Stimulated activated CD8-positive, alpha-beta memory T cell treated with anti-CD3 and anti-CD28 coated beads, Interleukin-15, amount 100 ng/mL, for 1 hour (primary cell): ENCODE measurements around the gene GOLGA6A.

Experiments
- DNase-seq: peaks from one replicate; pipeline ENCODE4 v3.0.0-alpha.2; 2020; ENCODE audit warnings: low read depth

GOLGA6A gene

GRCh38 chr15:74036271-74037170 is 45.8 kb downstream of the GOLGA6A start:
- no peak for DNase-seq

DNA sequence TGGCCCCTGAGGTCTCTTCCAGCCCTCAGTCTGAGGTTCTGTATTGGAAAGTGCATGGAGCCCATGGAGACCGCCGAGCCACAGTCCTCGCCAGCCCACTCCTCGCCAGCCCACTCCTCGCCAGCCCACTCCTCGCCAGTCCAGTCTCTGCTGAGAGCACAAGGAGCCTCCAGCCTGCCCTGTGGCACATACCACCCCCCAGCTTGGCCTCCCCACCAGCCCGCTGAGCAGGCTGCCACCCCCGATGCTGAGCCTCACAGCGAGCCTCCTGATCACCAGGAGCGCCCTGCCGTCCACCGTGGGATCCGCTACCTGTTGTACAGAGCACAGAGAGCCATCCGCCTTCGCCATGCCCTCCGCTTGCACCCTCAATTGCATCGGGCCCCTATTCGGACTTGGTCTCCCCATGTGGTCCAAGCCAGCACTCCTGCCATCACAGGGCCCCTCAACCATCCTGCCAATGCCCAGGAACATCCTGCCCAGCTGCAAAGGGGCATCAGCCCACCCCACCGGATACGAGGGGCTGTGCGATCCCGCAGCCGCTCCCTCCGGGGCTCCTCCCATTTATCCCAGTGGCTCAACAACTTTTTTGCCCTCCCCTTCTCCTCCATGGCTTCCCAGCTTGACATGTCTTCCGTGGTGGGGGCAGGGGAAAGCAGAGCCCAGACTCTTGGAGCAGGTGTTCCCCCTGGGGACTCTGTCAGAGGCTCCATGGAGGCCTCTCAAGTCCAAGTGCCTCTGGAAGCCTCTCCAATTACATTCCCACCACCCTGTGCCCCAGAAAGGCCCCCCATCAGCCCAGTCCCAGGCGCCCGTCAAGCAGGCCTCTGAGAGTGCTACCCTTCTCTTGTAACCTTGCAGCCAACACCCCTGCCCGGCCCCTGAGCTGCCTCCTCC is 47.0 kb downstream of the GOLGA6A start:
- DNase-seq: no peak

GRCh38 chr15:74034206-74034755 is 48.1 kb downstream of the GOLGA6A start:
- DNase-seq: no peak

DNA sequence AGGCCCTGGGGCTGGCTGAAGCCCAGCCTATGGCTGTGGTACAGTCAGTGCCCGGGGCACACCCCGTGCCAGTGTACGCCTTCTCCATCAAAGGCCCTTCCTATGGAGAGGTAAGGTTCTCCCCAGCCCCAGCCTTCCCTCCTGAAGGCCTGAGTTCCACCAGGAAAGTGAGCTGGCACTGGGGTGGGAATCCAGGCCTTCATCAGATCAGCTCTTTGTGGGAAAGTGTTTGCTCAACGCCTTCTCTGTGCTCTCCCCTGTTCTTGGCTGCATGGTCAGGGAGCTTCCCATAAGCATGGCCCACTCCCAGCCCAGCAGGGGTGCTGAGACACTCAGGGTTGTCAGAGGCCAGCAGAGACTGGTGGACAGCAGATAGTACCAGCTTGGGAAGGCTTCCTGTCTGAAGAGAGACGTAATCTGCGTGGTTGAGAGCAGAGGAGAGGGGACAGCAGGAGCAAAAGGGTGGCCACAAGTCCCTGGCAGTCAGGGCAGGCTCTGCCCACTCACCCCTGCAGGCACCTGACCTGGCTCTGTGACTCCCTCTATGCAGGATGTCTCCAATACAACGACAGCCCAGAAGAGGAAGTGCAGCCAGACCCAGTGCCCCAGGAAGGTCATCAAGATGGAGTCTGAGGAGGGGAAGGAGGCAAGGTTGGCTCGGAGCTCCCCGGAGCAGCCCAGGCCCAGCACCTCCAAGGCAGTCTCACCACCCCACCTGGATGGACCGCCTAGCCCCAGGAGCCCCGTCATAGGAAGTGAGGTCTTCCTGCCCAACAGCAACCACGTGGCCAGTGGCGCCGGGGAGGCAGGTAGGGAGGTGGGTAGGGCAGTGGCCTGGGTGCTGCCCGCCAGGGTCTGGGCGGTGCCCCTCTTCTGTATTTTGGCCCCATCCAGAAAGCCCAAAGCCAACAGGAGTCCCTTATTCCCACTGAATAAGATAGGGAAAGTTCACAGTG is 49.5 kb downstream of the GOLGA6A start:
- no peak for DNase-seq

- DNase-seq: no peak
These were observed 50.3 kb downstream of the GOLGA6A start for GRCh38 chr15:74032046-74032445.

DNA sequence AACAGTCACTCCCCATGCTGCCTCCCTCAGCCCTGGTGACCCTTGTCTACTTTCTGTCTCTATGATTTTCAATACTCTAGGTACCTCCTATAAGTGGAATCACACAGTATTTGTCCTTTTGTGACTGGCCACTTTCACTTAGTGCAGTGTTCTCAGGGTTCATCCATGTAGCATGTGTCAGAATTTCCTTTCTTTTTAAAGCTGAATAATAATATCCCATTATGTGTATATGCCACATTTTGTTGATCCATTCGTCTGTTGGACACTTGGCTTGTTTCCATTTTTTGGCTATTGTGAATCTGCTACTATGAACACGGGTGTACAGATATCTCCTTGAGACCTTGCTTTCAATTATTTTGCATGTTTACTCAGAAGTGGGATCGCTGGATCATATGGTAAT is 53.7 kb downstream of the GOLGA6A start:
- no peak for DNase-seq

DNA sequence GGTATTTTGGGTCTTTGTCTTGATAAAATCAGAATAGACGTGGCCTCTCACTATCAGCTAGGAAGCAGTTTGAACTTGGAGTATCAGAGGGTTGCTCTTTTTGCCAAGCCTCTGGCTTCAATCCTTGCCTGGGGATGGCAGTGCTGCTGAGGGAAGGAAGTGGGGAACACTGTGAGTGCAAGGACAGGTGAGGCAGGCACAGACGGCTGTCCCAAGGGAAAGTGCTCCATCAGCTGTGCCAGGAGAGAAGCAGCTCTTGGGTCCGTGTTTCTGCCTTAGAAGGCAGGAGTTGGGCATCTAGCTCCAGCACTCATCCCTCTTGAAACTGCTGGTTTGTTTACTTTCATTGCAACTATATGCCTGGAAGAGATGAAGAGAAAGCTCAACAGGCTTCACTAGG is 54.7 kb downstream of the GOLGA6A start:
- no peak for DNase-seq

GRCh38 chr15:74025436-74025835 is 56.9 kb downstream of the GOLGA6A start:
- no peak for DNase-seq

- no peak for DNase-seq
These were observed 57.7 kb downstream of the GOLGA6A start for GRCh38 chr15:74024687-74025086.

DNA sequence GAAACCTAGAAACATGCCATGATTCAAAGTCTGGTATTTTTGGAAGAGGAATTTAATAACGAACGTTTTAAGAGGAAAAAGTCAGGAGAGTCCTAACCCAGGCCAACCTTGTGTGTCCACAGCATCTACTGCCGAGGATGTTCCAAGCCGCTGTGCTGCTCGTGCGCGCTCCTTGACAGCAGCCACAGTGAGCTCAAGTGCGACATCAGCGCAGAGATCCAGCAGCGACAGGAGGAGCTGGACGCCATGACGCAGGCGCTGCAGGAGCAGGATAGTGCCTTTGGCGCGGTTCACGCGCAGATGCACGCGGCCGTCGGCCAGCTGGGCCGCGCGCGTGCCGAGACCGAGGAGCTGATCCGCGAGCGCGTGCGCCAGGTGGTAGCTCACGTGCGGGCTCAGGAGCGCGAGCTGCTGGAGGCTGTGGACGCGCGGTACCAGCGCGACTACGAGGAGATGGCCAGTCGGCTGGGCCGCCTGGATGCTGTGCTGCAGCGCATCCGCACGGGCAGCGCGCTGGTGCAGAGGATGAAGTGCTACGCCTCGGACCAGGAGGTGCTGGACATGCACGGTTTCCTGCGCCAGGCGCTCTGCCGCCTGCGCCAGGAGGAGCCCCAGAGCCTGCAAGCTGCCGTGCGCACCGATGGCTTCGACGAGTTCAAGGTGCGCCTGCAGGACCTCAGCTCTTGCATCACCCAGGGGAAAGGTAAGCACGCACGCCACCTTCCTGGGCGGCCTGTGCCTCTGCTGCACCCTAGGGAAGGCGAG is 59.5 kb downstream of the GOLGA6A start:
- no peak for DNase-seq
